Activated T-helper 2 cell treated with anti-CD3 and anti-CD28 coated beads, Interferon-gamma antibody, Interleukin-2, Interleukin-4, amounts not matched to agents 10 μg/mL and 5 μg/mL and 100 μg/mL, durations not matched to agents 14 hours and 24 hours and 36 hours (primary cell): Measurements from ENCODE around the gene ZNF641. TPM values are rescaled to one million over a fixed set of nuclear protein-coding genes. Genes with fewer than 3 reads are reported as not detected.

Source experiments
- DNase-seq: peaks from one replicate; pipeline ENCODE4 v3.0.0; 2021; ENCODE audit warnings: low spot score
- H3K27ac Mint-ChIP-seq: one replicate; pipeline ENCODE4 v1.8.0; 2021; ENCODE audit warnings: mixed read lengths
- H3K27me3 Mint-ChIP-seq: one replicate; pipeline ENCODE4 v1.8.0; 2021; ENCODE audit warnings: low read depth, mixed read lengths
- H3K36me3 Mint-ChIP-seq: one replicate; pipeline ENCODE4 v1.8.0; 2021; ENCODE audit warnings: low read depth, mixed read lengths
- H3K4me1 Mint-ChIP-seq: one replicate; pipeline ENCODE4 v1.8.0; 2021; ENCODE audit warnings: low read depth, mixed read lengths
- H3K4me3 Mint-ChIP-seq: one replicate; pipeline ENCODE4 v1.8.0; 2021; ENCODE audit warnings: low read depth, mild to moderate bottlenecking, moderate library complexity, mixed read lengths
- H3K9me3 Mint-ChIP-seq: one replicate; pipeline ENCODE4 v1.8.0; 2021; ENCODE audit warnings: mixed read lengths
- intact Hi-C: fragments of 100-400 bp; cut with micrococcal nuclease; formaldehyde crosslinking; loops from one replicate; pipeline ENCODE4 v1.15.1; 2023
- total RNA-seq: library from RNA; stranded (reverse); gene quantifications from 2 replicates; pipeline ENCODE4 v1.2.3, GENCODE V29; 2022

The ZNF641 gene
- total RNA-seq, 1 donor from 2014 or later = 6.4 TPM

- Mint-ChIP-seq H3K36me3 (no peaks in the 10 kb centered on the region), H3K4me1 (no peaks in the 10 kb centered on the region), H3K27me3 (no peaks in the 10 kb centered on the region), H3K27ac (no peak overlapping the region), H3K4me3 (no peak overlapping the region), H3K9me3 (no peaks in the 10 kb centered on the region)
- DNase-seq = no peak
- intact Hi-C loops = no loop called here
Measured at GRCh38 chr12:48329199-48329939, 21.4 kb downstream of the ZNF641 start.

- Mint-ChIP-seq H3K9me3 (peaks cover 12% of the 10 kb centered on the region), H3K27me3 (peaks cover 3% of the 10 kb centered on the region), H3K36me3 (no peaks in the 10 kb centered on the region), H3K4me1 (no peaks in the 10 kb centered on the region), H3K27ac (no peak overlapping the region), H3K4me3 (no peak overlapping the region)
- intact Hi-C loops = no loop called here
- DNase-seq = no peak
Measured at GRCh38 chr12:48316491-48316890, 34.2 kb downstream of the ZNF641 start.

- H3K4me3 Mint-ChIP-seq = no peak overlapping the region
- no peaks in the 10 kb centered on the region for H3K4me1 Mint-ChIP-seq
- DNase-seq = no peak
- H3K36me3 Mint-ChIP-seq = no peaks in the 10 kb centered on the region
- H3K27ac Mint-ChIP-seq = no peak overlapping the region
- peaks cover 1% of the 10 kb centered on the region for H3K9me3 Mint-ChIP-seq
- intact Hi-C loops = no loop called here
- peaks cover 6% of the 10 kb centered on the region for H3K27me3 Mint-ChIP-seq
Measured at GRCh38 chr12:48311313-48311712, 39.4 kb downstream of the ZNF641 start.

GRCh38 chr12:48307269-48307668 lies 43.5 kb downstream of the ZNF641 start:
- Mint-ChIP-seq H3K9me3 (no peaks in the 10 kb centered on the region), H3K27me3 (peaks cover 6% of the 10 kb centered on the region), H3K4me1 (no peaks in the 10 kb centered on the region), H3K27ac (no peak overlapping the region), H3K36me3 (no peaks in the 10 kb centered on the region), H3K4me3 (no peak overlapping the region)
- DNase-seq = no peak
- intact Hi-C loops = no loop called here

- Mint-ChIP-seq H3K36me3 (no peaks in the 10 kb centered on the region), H3K27me3 (no peaks in the 10 kb centered on the region)
- DNase-seq = no peak
Measured at GRCh38 chr12:48305190-48305589, 45.5 kb downstream of the ZNF641 start.

GRCh38 chr12:48302161-48302911 lies 48.4 kb downstream of the ZNF641 start:
- intact Hi-C loops = no loop called here
- no peak for DNase-seq
- Mint-ChIP-seq H3K4me1 (no peaks in the 10 kb centered on the region), H3K36me3 (no peaks in the 10 kb centered on the region), H3K9me3 (no peaks in the 10 kb centered on the region), H3K4me3 (no peak overlapping the region), H3K27me3 (peaks cover 9% of the 10 kb centered on the region), H3K27ac (no peak overlapping the region)

More at GRCh38 chr12:48305190-48305589, 45.5 kb downstream of the ZNF641 start:
- H3K27ac Mint-ChIP-seq = no peak overlapping the region
- no peak overlapping the region for H3K4me3 Mint-ChIP-seq
- no peaks in the 10 kb centered on the region for H3K9me3 Mint-ChIP-seq
- intact Hi-C loops = no loop called here
- no peaks in the 10 kb centered on the region for H3K4me1 Mint-ChIP-seq

GRCh38 chr12:48300774-48301173 lies 49.9 kb downstream of the ZNF641 start:
- peaks cover 10% of the 10 kb centered on the region for H3K4me1 Mint-ChIP-seq
- no peak for DNase-seq
- H3K27ac Mint-ChIP-seq = no peak overlapping the region
- H3K36me3 Mint-ChIP-seq = no peaks in the 10 kb centered on the region
- H3K9me3 Mint-ChIP-seq = no peaks in the 10 kb centered on the region
- peaks cover 18% of the 10 kb centered on the region for H3K27me3 Mint-ChIP-seq
- intact Hi-C loops = no loop called here
- H3K4me3 Mint-ChIP-seq = no peak overlapping the region

- Mint-ChIP-seq H3K36me3 (no peaks in the 10 kb centered on the region), H3K9me3 (no peaks in the 10 kb centered on the region), H3K4me3 (peak overlapping the region; percentile 61), H3K27me3 (peaks cover 18% of the 10 kb centered on the region), H3K27ac (no peak overlapping the region), H3K4me1 (peaks cover 10% of the 10 kb centered on the region)
- peak; percentile 17 for DNase-seq
- intact Hi-C loops = no loop called here
Measured at GRCh38 chr12:48296586-48297282, 54.0 kb downstream of the ZNF641 start.

GRCh38 chr12:48292040-48292439 lies 58.7 kb downstream of the ZNF641 start:
- intact Hi-C loops = no loop called here
- no peak overlapping the region for H3K27ac Mint-ChIP-seq
- H3K27me3 Mint-ChIP-seq = peaks cover 13% of the 10 kb centered on the region
- no peak for DNase-seq
- peaks cover 8% of the 10 kb centered on the region for H3K4me1 Mint-ChIP-seq
- no peaks in the 10 kb centered on the region for H3K36me3 Mint-ChIP-seq
- H3K4me3 Mint-ChIP-seq = no peak overlapping the region
- H3K9me3 Mint-ChIP-seq = no peaks in the 10 kb centered on the region

GRCh38 chr12:48291511-48291910 lies 59.2 kb downstream of the ZNF641 start:
- Mint-ChIP-seq H3K36me3 (no peaks in the 10 kb centered on the region), H3K4me3 (no peak overlapping the region), H3K4me1 (peaks cover 3% of the 10 kb centered on the region), H3K9me3 (no peaks in the 10 kb centered on the region), H3K27me3 (peaks cover 9% of the 10 kb centered on the region), H3K27ac (no peak overlapping the region)
- intact Hi-C loops = no loop called here
- DNase-seq = no peak

GRCh38 chr12:48288387-48289268 lies 62.1 kb downstream of the ZNF641 start:
- no peak overlapping the region for H3K27ac Mint-ChIP-seq
- H3K4me1 Mint-ChIP-seq = peaks cover 6% of the 10 kb centered on the region
- intact Hi-C loops = no loop called here
- peaks cover 7% of the 10 kb centered on the region for H3K27me3 Mint-ChIP-seq
- no peaks in the 10 kb centered on the region for H3K36me3 Mint-ChIP-seq
- peaks cover 4% of the 10 kb centered on the region for H3K9me3 Mint-ChIP-seq
- H3K4me3 Mint-ChIP-seq = no peak overlapping the region
- DNase-seq = no peak
